Measurements from ENCODE around the gene EMD. TPM values are rescaled to one million over a fixed set of nuclear protein-coding genes. Genes with fewer than 3 reads are reported as not detected.

Gene EMD
- total and polyA plus RNA-seq, 10 of the 15 experiments (the other 5 are each of a cell fraction or from before 2014, with no cell fraction given): 0.76 to 100 (median 43.2) TPM

GRCh38 chrX:154350429-154351182, 28.5 kb upstream of the EMD start (continued):
- no peak for TF ChIP-seq E4F1 (IDR thresholded peaks at IDR 0.05; ENCODE audit: borderline replicate concordance, partially characterized antibody)
- TF ChIP-seq ZZZ3 (IDR thresholded peaks at IDR 0.05; ENCODE audit: control insufficient read depth, insufficient read length, low read depth): no peak
- TF ChIP-seq MTA2 (IDR thresholded peaks at IDR 0.05; ENCODE audit: low read depth): no peak
- no peak for TF ChIP-seq ZBED1 (IDR thresholded peaks at IDR 0.05; ENCODE audit: borderline replicate concordance)
- no peak for TF ChIP-seq NR2C1 (IDR thresholded peaks at IDR 0.05)
- no peak for TF ChIP-seq TARDBP (IDR thresholded peaks at IDR 0.05; ENCODE audit: borderline replicate concordance)
- no peak for TF ChIP-seq PML (IDR thresholded peaks at IDR 0.05; ENCODE audit: low read length)

DNA sequence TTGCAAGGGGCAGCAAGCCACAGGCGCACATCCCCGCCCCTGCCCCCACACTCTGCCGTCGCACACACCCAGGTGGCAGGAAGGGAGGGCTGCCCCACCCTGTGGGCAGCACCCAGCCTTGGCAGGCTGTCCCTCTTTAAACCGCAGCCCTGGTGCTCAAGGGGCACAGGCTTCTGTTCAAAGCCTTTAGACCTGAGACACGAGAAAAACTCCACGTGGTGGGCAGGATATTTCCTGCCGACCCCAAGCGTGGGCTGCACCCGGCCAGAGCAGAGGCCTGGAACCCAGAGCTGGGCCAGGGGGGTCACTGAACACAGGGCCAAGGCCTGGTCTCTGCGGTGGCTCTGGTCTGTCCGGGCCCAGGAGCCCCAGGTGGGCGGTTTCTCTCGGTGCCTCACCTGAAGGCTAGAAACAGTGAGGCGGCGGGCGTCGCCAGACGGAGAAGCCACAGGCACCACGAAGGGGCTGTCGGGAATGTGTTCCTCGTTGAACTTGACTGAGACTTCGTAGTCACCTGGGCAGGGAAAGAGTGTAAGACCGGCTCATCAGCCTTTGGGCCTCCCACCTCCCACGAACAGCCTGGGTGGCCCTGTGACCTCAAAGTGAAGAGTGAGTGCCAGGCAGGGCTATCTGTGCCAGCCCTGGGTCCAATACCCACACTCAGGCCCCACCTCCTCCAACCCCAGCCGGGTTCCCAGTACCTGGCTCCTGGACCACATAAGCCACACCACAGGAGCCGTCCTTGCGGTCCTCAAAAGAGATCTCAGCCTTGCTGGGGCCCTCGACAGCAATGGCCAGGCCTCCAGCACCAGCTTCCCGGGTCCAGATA, 27.7 kb upstream of the EMD start:
- ChIA-PET RAD21 (ENCODE audit: unreplicated experiment) (no interaction called here), CTCF (no interaction called here), POLR2A (no interaction called here), SMC1A (ENCODE audit: uncharacterized antibody, unreplicated experiment) (no interaction called here)
- in situ Hi-C loops (cut with MboI) (no loop called here), intact Hi-C loops (cut with micrococcal nuclease; ENCODE audit: unreplicated experiment) (no loop called here)
- no peak overlapping the region for H3K9ac ChIP-seq (ENCODE audit: control insufficient read depth, insufficient read depth, low read length)
- no peaks in the 10 kb centered on the region; the same call in 2 of the 3 replicates for H3K9me3 ChIP-seq (replicated peaks; ENCODE audit: control insufficient read depth, insufficient read depth, low read length)
- H2AFZ ChIP-seq (ENCODE audit: control insufficient read depth, low read depth, low read length): no peak overlapping the region
- no peaks in the 10 kb centered on the region for H3K27me3 ChIP-seq (replicated peaks in 1 of 2; ENCODE audit: control insufficient read depth in 2 of 2, insufficient read depth in 2 of 2, low read length in 1 of 2)
- no peaks in the 10 kb centered on the region for H3K4me1 ChIP-seq (ENCODE audit: control insufficient read depth, insufficient read depth, low read length)
- no TSS peak for BruUV-seq (replicated peaks)
- H4K20me1 ChIP-seq (ENCODE audit: control insufficient read depth, insufficient read depth): no peaks in the 10 kb centered on the region
- ATAC-seq (no peak), FAIRE-seq (no peak), DNase-seq (ENCODE audit: low read depth, low spot score) (no peak)
- no peaks in the 10 kb centered on the region for H3K79me2 ChIP-seq (ENCODE audit: control insufficient read depth, insufficient read depth, low read length)
- H3K4me2 ChIP-seq (ENCODE audit: control insufficient read depth, insufficient read depth): no peak overlapping the region
- H3K36me3 ChIP-seq (ENCODE audit: control insufficient read depth in 2 of 2, insufficient read depth in 2 of 2, low read length in 1 of 2): peaks cover 0 to 45% of the 10 kb centered on the region in 2 experiments; a peak in 2 of 4 replicates
- no peak overlapping the region for H3K27ac ChIP-seq (ENCODE audit: control insufficient read depth, insufficient read depth)
- WGBS (ENCODE audit: insufficient coverage, insufficient replicate concordance, low lambda C conversion rate, missing lambda C conversion rate): 27% methylated on average over 30 of the region's 30 CpGs
- no peak overlapping the region for H3K4me3 ChIP-seq
- TF ChIP-seq MTA2 (IDR thresholded peaks at IDR 0.05; ENCODE audit: low read depth) (no peak), ZSCAN29 (IDR thresholded peaks at IDR 0.05) (no peak), IKZF1 (conservative IDR thresholded peaks at IDR 0.05) (no peak), PBX3 (IDR thresholded peaks at IDR 0.05; ENCODE audit: insufficient replicate concordance, low read depth, low read length) (no peak), NR2C2 (IDR thresholded peaks at IDR 0.05; ENCODE audit: borderline replicate concordance, control insufficient read depth, insufficient read length, low read depth) (no peak), MYB (IDR thresholded peaks at IDR 0.05; ENCODE audit: borderline replicate concordance, low read depth, low read length) (no peak), ZNF24 (IDR thresholded peaks at IDR 0.05) (no peak), POLR2AphosphoS2 (IDR thresholded peaks at IDR 0.05; ENCODE audit: low read depth, low read length) (no peak), RCOR1 (conservative IDR thresholded peaks at IDR 0.05; ENCODE audit: low read depth, low read length) (no peak), TCF7 (IDR thresholded peaks at IDR 0.05; ENCODE audit: borderline replicate concordance) (no peak), CHD2 (IDR thresholded peaks at IDR 0.05; ENCODE audit: borderline replicate concordance, low read depth, low read length) (no peak), WRNIP1 (IDR thresholded peaks at IDR 0.05; ENCODE audit: borderline replicate concordance, low read depth, low read length) (no peak), BRCA1 (IDR thresholded peaks at IDR 0.05; ENCODE audit: low read depth, low read length) (no peak), BHLHE40 (IDR thresholded peaks at IDR 0.05; ENCODE audit: borderline replicate concordance in 1 of 2, low read depth in 2 of 2, low read length in 1 of 2) (no peak)
